Measurements from ENCODE around the gene TCHP.

Gene TCHP

DNA sequence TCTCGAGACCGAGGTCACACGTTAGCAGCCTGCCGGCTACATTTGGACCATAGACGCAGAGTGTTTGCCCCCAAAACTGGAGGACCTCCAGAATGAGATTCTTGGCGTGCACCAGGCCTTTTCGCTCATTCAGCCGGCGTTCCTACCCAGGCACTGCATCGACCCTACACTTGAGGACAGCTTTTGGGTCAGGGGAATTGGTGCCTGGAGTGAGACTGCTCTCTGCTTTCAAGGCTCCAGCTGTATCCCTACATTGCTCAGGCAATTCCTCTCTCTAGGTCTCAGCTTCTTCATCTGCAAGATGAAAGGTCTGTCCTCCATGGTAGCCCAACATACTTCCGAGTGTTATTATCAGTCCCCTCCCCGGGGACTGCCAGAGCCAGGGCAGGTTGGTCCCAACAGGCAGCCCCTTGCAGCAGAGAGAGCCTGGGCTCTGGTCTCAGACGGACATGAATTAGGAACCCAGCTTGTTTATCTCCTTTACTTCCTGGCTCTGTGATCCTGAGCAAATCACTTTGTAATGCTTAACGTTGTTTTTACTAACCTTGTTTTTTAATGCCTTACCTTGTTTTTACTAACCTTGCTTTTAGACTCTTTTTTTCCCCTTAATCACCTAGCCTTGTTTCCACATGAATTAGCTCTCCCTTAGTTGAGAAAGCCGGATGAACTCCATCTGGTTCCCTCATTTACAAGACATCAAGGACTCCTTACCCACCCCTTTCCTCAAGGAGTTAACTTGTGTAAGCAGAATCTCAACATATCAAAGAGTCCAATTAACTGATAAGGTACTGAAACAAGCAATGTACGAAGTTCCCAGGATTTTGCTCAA lies 892 bp downstream of the TCHP start:
- H3K4me1 Mint-ChIP-seq: peaks cover 49% of the 10 kb centered on the region
- H3K27ac Mint-ChIP-seq: peak overlapping the region; percentile 81
- peaks cover 25% of the 10 kb centered on the region for H3K36me3 Mint-ChIP-seq (ENCODE audit: low read depth)
- TF ChIP-seq, protein P1, sequence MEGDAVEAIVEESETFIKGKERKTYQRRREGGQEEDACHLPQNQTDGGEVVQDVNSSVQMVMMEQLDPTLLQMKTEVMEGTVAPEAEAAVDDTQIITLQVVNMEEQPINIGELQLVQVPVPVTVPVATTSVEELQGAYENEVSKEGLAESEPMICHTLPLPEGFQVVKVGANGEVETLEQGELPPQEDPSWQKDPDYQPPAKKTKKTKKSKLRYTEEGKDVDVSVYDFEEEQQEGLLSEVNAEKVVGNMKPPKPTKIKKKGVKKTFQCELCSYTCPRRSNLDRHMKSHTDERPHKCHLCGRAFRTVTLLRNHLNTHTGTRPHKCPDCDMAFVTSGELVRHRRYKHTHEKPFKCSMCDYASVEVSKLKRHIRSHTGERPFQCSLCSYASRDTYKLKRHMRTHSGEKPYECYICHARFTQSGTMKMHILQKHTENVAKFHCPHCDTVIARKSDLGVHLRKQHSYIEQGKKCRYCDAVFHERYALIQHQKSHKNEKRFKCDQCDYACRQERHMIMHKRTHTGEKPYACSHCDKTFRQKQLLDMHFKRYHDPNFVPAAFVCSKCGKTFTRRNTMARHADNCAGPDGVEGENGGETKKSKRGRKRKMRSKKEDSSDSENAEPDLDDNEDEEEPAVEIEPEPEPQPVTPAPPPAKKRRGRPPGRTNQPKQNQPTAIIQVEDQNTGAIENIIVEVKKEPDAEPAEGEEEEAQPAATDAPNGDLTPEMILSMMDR (IDR thresholded peaks at IDR 0.05): no peak
- peaks cover 10% of the 10 kb centered on the region for H3K27me3 Mint-ChIP-seq (ENCODE audit: low read depth, poor library complexity)
- peak overlapping the region; percentile 91 for H3K4me3 Mint-ChIP-seq
- H3K9me3 Mint-ChIP-seq: no peaks in the 10 kb centered on the region
- DNase-seq: peak; percentile 30

DNA sequence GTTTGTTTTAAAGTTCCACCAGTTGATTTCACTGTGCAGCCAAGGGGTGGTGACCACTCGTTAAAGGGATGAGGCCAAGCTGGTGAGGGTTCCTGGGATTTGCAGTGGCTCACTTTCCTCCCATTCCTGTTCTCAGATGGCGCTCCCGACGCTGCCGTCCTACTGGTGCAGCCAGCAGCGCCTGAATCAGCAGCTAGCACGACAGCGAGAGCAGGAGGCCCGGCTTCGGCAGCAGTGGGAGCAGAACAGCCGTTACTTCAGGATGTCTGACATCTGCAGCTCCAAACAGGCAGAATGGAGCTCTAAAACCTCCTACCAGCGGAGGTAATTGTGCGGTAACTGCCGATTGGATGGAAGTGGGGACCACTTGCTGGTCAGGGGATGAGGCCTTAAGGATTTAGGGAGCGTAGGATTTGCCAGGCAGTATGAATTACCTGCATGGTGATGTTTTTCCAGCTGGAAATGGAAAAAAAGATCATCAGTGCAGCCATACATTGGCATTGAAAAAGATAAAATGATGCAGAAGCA lies 2.9 kb downstream of the TCHP start:
- Mint-ChIP-seq H3K27me3 (ENCODE audit: low read depth, poor library complexity) (peaks cover 10% of the 10 kb centered on the region), H3K9me3 (no peaks in the 10 kb centered on the region), H3K4me3 (peak overlapping the region; percentile 52), H3K4me1 (peaks cover 49% of the 10 kb centered on the region), H3K27ac (peak overlapping the region; percentile 92), H3K36me3 (ENCODE audit: low read depth) (peaks cover 42% of the 10 kb centered on the region)
- TF ChIP-seq, protein P1 (IDR thresholded peaks at IDR 0.05): no peak
- DNase-seq: peak; percentile 27

DNA sequence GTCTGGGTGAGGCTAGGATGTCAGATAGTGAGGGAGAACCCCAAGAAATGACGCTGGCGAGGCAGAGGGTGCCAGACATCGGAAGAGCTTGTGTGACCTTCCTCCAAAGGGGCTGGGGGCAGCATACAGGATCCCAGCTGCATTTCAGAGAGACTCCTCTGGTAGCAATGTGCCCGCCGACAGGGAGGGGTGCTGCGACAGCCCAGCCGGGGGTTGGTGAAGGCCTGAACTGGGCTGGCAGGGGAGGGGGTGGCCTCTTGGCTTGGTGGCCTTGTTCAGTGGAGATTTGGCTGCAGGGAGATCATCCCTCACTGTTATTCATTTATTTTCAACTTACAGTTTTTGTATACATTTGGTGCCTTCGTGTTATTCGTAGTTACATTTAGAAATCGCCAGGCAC lies 5.2 kb downstream of the TCHP start:
- Mint-ChIP-seq H3K27me3 (ENCODE audit: low read depth, poor library complexity) (peaks cover 7% of the 10 kb centered on the region), H3K4me3 (no peak overlapping the region), H3K27ac (peak overlapping the region; percentile 80), H3K36me3 (ENCODE audit: low read depth) (peaks cover 56% of the 10 kb centered on the region), H3K4me1 (peaks cover 42% of the 10 kb centered on the region), H3K9me3 (no peaks in the 10 kb centered on the region)
- DNase-seq: no peak
- TF ChIP-seq, protein P1 (IDR thresholded peaks at IDR 0.05): no peak

DNA sequence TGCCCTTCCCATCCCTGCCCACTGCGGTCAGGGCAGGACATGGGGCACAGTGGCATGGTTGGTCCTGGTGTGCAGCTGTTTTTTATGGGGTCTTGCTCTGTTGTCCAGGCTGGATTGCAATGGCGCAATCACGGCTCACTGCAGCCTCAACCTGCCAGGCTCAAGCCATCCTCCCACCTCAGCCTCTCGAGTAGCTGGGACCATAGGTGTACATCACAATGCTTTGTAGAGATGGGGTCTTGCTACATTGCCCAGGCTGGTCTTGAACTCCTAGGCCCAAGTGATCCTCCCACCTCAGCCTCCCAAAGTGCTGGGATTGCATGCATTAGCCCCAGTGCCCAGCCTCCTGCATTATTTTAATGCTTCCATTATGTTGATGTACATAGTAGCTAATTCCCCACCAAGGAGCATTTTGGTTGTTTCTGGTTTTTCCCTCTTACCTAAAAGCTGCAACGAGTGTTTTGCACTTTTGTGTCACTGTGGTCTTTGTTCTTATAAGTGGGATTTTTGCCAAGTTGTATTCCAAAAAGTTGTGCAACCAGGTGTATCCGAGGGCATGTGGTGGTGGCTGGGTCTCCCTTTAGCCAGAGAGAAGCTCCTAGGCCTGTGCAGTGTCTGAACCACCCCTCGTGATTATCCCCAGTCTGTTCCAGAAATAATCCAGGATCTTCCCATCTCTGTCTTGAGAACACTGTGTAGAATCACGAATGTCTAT lies 10.3 kb downstream of the TCHP start:
- H3K4me3 Mint-ChIP-seq: no peak overlapping the region
- no peaks in the 10 kb centered on the region for H3K9me3 Mint-ChIP-seq
- H3K27me3 Mint-ChIP-seq (ENCODE audit: low read depth, poor library complexity): no peaks in the 10 kb centered on the region
- TF ChIP-seq, protein P1 (IDR thresholded peaks at IDR 0.05): no peak
- H3K36me3 Mint-ChIP-seq (ENCODE audit: low read depth): peaks cover 70% of the 10 kb centered on the region
- H3K27ac Mint-ChIP-seq: no peak overlapping the region
- no peak for DNase-seq
- peaks cover under 1% of the 10 kb centered on the region for H3K4me1 Mint-ChIP-seq

DNA sequence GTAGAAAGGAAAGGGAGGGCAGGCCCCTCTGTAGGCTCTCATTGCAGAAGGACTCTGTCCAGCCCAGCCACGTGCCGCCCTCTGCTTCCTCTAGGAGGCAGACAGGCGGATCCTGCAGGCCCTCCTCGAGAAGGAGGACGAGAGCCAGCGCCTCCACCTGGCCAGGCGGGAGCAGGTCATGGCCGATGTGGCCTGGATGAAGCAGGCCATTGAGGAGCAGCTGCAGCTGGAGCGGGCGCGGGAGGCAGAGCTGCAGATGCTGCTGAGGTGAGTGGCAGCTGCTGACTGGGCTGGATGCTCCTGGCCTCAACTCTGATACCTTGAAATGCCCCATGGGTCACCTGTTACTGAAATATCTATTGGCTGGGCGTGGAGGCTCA lies 10.9 kb downstream of the TCHP start:
- no peaks in the 10 kb centered on the region for H3K27me3 Mint-ChIP-seq (ENCODE audit: low read depth, poor library complexity)

More for the DNA sequence above, 10.9 kb downstream of the TCHP start:
- Mint-ChIP-seq H3K27ac (no peak overlapping the region), H3K9me3 (no peaks in the 10 kb centered on the region), H3K36me3 (ENCODE audit: low read depth) (peaks cover 70% of the 10 kb centered on the region), H3K4me3 (no peak overlapping the region), H3K4me1 (peaks cover 4% of the 10 kb centered on the region)
- TF ChIP-seq, protein P1 (IDR thresholded peaks at IDR 0.05): peak; percentile 23
- DNase-seq: peak; percentile 34

All from nephron progenitor cell (in vitro differentiated cells).